Activated T-helper 1 cell treated with anti-CD3 and anti-CD28 coated beads, Interleukin-12 subunit alpha, Interleukin-12 subunit beta, Interleukin-2, Interleukin-4 antibody, amounts not matched to agents 30 ng/mL and 10 ng/mL and 1 ng/mL, durations not matched to agents 14 hours and 24 hours and 36 hours (primary cell): Measurements from ENCODE around the gene FAT1. TPM values are rescaled to one million over a fixed set of nuclear protein-coding genes. Genes with fewer than 3 reads are reported as not detected.
"Not testable (repeated sequence)": the region's sequence is repeated elsewhere in the genome, so short reads cannot be mapped to it uniquely, and the experiment has no call there.

Source experiments
- DNase-seq: peaks from one replicate; pipeline ENCODE4 v3.0.0; 2021; ENCODE audit warnings: low spot score
- H3K27ac Mint-ChIP-seq: one replicate; pipeline ENCODE4 v1.8.0; 2021; ENCODE audit warnings: mild to moderate bottlenecking, mixed read lengths
- H3K27me3 Mint-ChIP-seq: one replicate; pipeline ENCODE4 v1.8.0; 2022; ENCODE audit warnings: mild to moderate bottlenecking, moderate library complexity, mixed read lengths; ENCODE audit not compliant: insufficient read depth
- H3K36me3 Mint-ChIP-seq: one replicate; pipeline ENCODE4 v1.8.0; 2021; ENCODE audit warnings: low read depth, mixed read lengths
- H3K4me1 Mint-ChIP-seq: one replicate; pipeline ENCODE4 v1.8.0; 2021; ENCODE audit warnings: low read depth, mixed read lengths
- H3K4me3 Mint-ChIP-seq: one replicate; pipeline ENCODE4 v1.8.0; 2021; ENCODE audit warnings: mild to moderate bottlenecking, moderate library complexity, mixed read lengths
- H3K9me3 Mint-ChIP-seq: one replicate; pipeline ENCODE4 v1.8.0; 2021; ENCODE audit warnings: mixed read lengths
- intact Hi-C: fragments of 100-400 bp; cut with micrococcal nuclease; formaldehyde crosslinking; loops from one replicate; pipeline ENCODE4 v1.15.1; 2024
- total RNA-seq: library from RNA; stranded (reverse); gene quantifications from 2 replicates; pipeline ENCODE4 v1.2.3, GENCODE V29; 2022

The FAT1 gene
- total RNA-seq, 1 donor from 2014 or later: 0.03 TPM

GRCh38 chr4:186676531-186677161 lies 47.0 kb downstream of the FAT1 start:
- H3K4me1 Mint-ChIP-seq: no peaks in the 10 kb centered on the region
- no peak overlapping the region for H3K27ac Mint-ChIP-seq
- no peak for DNase-seq

GRCh38 chr4:186669735-186670134 lies 53.9 kb downstream of the FAT1 start:
- Mint-ChIP-seq H3K36me3 (no peaks in the 10 kb centered on the region), H3K4me3 (no peak overlapping the region), H3K9me3 (no peaks in the 10 kb centered on the region), H3K27me3 (no peaks in the 10 kb centered on the region), H3K27ac (no peak overlapping the region), H3K4me1 (no peaks in the 10 kb centered on the region)
- intact Hi-C loops: no loop called here
- no peak for DNase-seq

More at GRCh38 chr4:186676531-186677161, 47.0 kb downstream of the FAT1 start:
- Mint-ChIP-seq H3K9me3 (no peaks in the 10 kb centered on the region), H3K36me3 (no peaks in the 10 kb centered on the region), H3K27me3 (no peaks in the 10 kb centered on the region), H3K4me3 (no peak overlapping the region)
- intact Hi-C loops: no loop called here

GRCh38 chr4:186669159-186669731 lies 54.4 kb downstream of the FAT1 start:
- Mint-ChIP-seq H3K27me3 (no peaks in the 10 kb centered on the region), H3K27ac (no peak overlapping the region), H3K4me1 (no peaks in the 10 kb centered on the region), H3K36me3 (no peaks in the 10 kb centered on the region), H3K4me3 (no peak overlapping the region), H3K9me3 (no peaks in the 10 kb centered on the region)
- DNase-seq: no peak
- intact Hi-C loops: no loop called here

- no peaks in the 10 kb centered on the region for H3K27me3 Mint-ChIP-seq
- intact Hi-C loops: no loop called here
- no peak overlapping the region for H3K27ac Mint-ChIP-seq
Measured at GRCh38 chr4:186666750-186667149, 56.9 kb downstream of the FAT1 start.

GRCh38 chr4:186666252-186666651 lies 57.4 kb downstream of the FAT1 start:
- no peak for DNase-seq
- H3K27me3 Mint-ChIP-seq: no peaks in the 10 kb centered on the region
- H3K9me3 Mint-ChIP-seq: no peaks in the 10 kb centered on the region
- H3K4me3 Mint-ChIP-seq: no peak overlapping the region
- intact Hi-C loops: no loop called here
- no peaks in the 10 kb centered on the region for H3K36me3 Mint-ChIP-seq
- no peaks in the 10 kb centered on the region for H3K4me1 Mint-ChIP-seq
- no peak overlapping the region for H3K27ac Mint-ChIP-seq

More at GRCh38 chr4:186666750-186667149, 56.9 kb downstream of the FAT1 start:
- no peak for DNase-seq
- Mint-ChIP-seq H3K4me1 (no peaks in the 10 kb centered on the region), H3K4me3 (no peak overlapping the region), H3K36me3 (no peaks in the 10 kb centered on the region), H3K9me3 (no peaks in the 10 kb centered on the region)

GRCh38 chr4:186660403-186660802 lies 63.3 kb downstream of the FAT1 start:
- Mint-ChIP-seq H3K9me3 (peaks cover 4% of the 10 kb centered on the region), H3K36me3 (no peaks in the 10 kb centered on the region), H3K27ac (no peak overlapping the region), H3K4me3 (no peak overlapping the region), H3K27me3 (no peaks in the 10 kb centered on the region), H3K4me1 (no peaks in the 10 kb centered on the region)
- intact Hi-C loops: no loop called here
- no peak for DNase-seq

- Mint-ChIP-seq H3K36me3 (no peaks in the 10 kb centered on the region), H3K27me3 (no peaks in the 10 kb centered on the region), H3K27ac (no peak overlapping the region), H3K4me3 (no peak overlapping the region), H3K4me1 (no peaks in the 10 kb centered on the region), H3K9me3 (peaks cover 4% of the 10 kb centered on the region)
- DNase-seq: no peak
- intact Hi-C loops: no loop called here
Measured at GRCh38 chr4:186659935-186660334, 63.7 kb downstream of the FAT1 start.

- H3K27me3 Mint-ChIP-seq, H3K4me3 Mint-ChIP-seq, H3K4me1 Mint-ChIP-seq, DNase-seq, H3K36me3 Mint-ChIP-seq, H3K27ac Mint-ChIP-seq, intact Hi-C loops, H3K9me3 Mint-ChIP-seq: not testable (repeated sequence)
Measured at GRCh38 chr4:186659456-186659855, 64.2 kb downstream of the FAT1 start.

- H3K9me3 Mint-ChIP-seq: peaks cover 4% of the 10 kb centered on the region
- no peak overlapping the region for H3K27ac Mint-ChIP-seq
- no peaks in the 10 kb centered on the region for H3K27me3 Mint-ChIP-seq
- H3K36me3 Mint-ChIP-seq: no peaks in the 10 kb centered on the region
- H3K4me1 Mint-ChIP-seq: no peaks in the 10 kb centered on the region
- no peak for DNase-seq
- intact Hi-C loops: no loop called here
- no peak overlapping the region for H3K4me3 Mint-ChIP-seq
Measured at GRCh38 chr4:186658657-186659056, 65.0 kb downstream of the FAT1 start.

- DNase-seq: no peak
- intact Hi-C loops: no loop called here
- Mint-ChIP-seq H3K36me3 (no peaks in the 10 kb centered on the region), H3K27me3 (no peaks in the 10 kb centered on the region), H3K27ac (no peak overlapping the region), H3K9me3 (peaks cover 4% of the 10 kb centered on the region), H3K4me3 (no peak overlapping the region), H3K4me1 (no peaks in the 10 kb centered on the region)
Measured at GRCh38 chr4:186657764-186658163, 65.9 kb downstream of the FAT1 start.

GRCh38 chr4:186653969-186654368 lies 69.7 kb downstream of the FAT1 start:
- no peak overlapping the region for H3K27ac Mint-ChIP-seq
- H3K36me3 Mint-ChIP-seq: no peaks in the 10 kb centered on the region
- intact Hi-C loops: no loop called here
- no peak overlapping the region for H3K4me3 Mint-ChIP-seq
- H3K27me3 Mint-ChIP-seq: no peaks in the 10 kb centered on the region
- H3K4me1 Mint-ChIP-seq: no peaks in the 10 kb centered on the region
- no peaks in the 10 kb centered on the region for H3K9me3 Mint-ChIP-seq
- DNase-seq: no peak

GRCh38 chr4:186651624-186652023 lies 72.0 kb downstream of the FAT1 start:
- Mint-ChIP-seq H3K9me3 (no peaks in the 10 kb centered on the region), H3K4me1 (no peaks in the 10 kb centered on the region), H3K36me3 (no peaks in the 10 kb centered on the region), H3K27me3 (no peaks in the 10 kb centered on the region), H3K4me3 (no peak overlapping the region), H3K27ac (no peak overlapping the region)
- DNase-seq: no peak
- intact Hi-C loops: no loop called here

GRCh38 chr4:186651181-186651603 lies 72.5 kb downstream of the FAT1 start:
- Mint-ChIP-seq H3K27ac (no peak overlapping the region), H3K4me1 (no peaks in the 10 kb centered on the region), H3K27me3 (no peaks in the 10 kb centered on the region), H3K4me3 (no peak overlapping the region), H3K36me3 (no peaks in the 10 kb centered on the region), H3K9me3 (no peaks in the 10 kb centered on the region)
- DNase-seq: no peak
- intact Hi-C loops: no loop called here
